Neural crest cell (in vitro differentiated cells): ENCODE results near the gene RHEX. TPM values are rescaled to one million over a fixed set of nuclear protein-coding genes. Genes with fewer than 3 reads are reported as not detected.
A peak's percentile ranks its signal among the peaks of the same experiment; 100 is the strongest.
"Not testable (repeated sequence)": the region's sequence is repeated elsewhere in the genome, so short reads cannot be mapped to it uniquely, and the experiment has no call there.

Experiments used
- DNase-seq: peaks from one replicate; pipeline ENCODE4 v3.0.0; 2021; ENCODE audit warnings: low read depth, mixed read lengths, low spot score
- H3K27ac Mint-ChIP-seq: one replicate; pipeline ENCODE4 v1.8.0; 2021; ENCODE audit warnings: mild to moderate bottlenecking, mixed read lengths; ENCODE audit not compliant: unreplicated experiment
- H3K27me3 Mint-ChIP-seq: 2 replicates; pipeline ENCODE4 v1.8.0; 2021; ENCODE audit warnings: low read depth, mild to moderate bottlenecking, mixed read lengths
- H3K36me3 Mint-ChIP-seq: 2 replicates; pipeline ENCODE4 v1.8.0; 2021; ENCODE audit warnings: low read depth, mild to moderate bottlenecking, mixed read lengths
- H3K4me1 Mint-ChIP-seq: 2 replicates; pipeline ENCODE4 v1.8.0; 2021; ENCODE audit warnings: mixed read lengths
- H3K4me3 Mint-ChIP-seq: one replicate; pipeline ENCODE4 v1.8.0; 2021; ENCODE audit warnings: mild to moderate bottlenecking, mixed read lengths
- H3K9me3 Mint-ChIP-seq: 2 replicates; pipeline ENCODE4 v1.8.0; 2021; ENCODE audit warnings: mixed read lengths
- CTCF ChIP-seq: fragments of 200-600 bp; sonication (generic); conservative IDR thresholded peaks from 2 replicates; pipeline ENCODE4 v1.5.0; 2021; ENCODE audit warnings: antibody characterized with exemption, mild to moderate bottlenecking
- total RNA-seq: library from RNA; stranded (reverse); gene quantifications from 2 replicates; pipeline ENCODE4 v1.2.1, GENCODE V29; 2021

Gene RHEX
- total RNA-seq, 1 donor from 2014 or later = 0.93 TPM

DNA sequence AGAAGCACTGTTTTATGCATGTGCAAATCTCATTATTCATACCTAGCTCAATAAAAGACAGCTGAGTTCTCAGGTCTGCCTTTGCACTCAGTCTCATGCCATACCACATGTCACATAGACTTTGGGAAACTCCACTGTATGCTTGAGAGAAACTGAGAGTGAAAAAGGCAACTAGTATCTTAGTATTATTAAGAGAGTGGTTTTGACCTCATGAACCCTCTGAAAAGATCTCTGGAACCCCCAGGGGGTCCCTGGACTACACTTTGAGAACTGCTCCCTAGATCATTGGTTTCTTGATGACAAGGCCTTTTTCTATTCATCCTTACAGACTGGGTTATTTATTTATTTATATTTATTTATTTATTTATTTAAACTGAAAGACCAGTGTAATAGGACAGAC, 3.7 kb upstream of the RHEX start:
- Mint-ChIP-seq H3K4me3 (no peak overlapping the region), H3K9me3 (no peaks in the 10 kb centered on the region), H3K4me1 (peaks cover 8% of the 10 kb centered on the region), H3K36me3 (no peaks in the 10 kb centered on the region), H3K27me3 (no peaks in the 10 kb centered on the region), H3K27ac (no peak overlapping the region)
- no peak for DNase-seq
- TF ChIP-seq CTCF = no peak

DNA sequence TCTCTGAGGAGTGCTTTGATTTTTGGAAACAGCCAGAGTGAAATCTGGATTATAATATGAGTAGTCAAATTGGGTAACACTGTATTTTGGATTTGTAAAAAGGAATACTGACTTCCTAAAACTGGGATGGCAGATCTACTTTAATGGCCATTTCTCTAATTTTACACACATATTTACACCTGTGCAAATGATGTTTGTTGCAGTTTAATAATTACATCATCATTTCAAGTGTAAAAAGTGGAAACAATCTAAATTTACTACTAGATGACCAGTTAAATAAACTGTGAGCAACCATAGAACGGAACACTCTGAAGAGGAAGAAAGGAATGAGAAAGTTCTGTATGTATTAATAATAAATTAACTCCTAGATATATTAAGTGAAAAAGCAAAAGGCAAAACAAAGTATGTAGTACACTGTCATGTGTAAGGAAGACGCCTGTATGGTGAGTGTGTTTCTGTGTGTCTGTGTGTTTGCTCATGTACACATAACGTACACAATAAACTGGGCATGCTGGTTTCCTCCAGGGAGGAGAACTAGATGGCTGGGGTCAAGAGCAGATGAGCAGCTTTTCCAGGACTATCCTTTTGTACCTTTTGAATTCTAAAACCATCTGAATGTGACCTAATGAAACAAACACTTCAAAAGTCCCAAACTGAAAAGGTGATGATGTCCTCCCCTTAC, 2.9 kb upstream of the RHEX start:
- Mint-ChIP-seq H3K27ac (no peak overlapping the region), H3K27me3 (no peaks in the 10 kb centered on the region), H3K9me3 (no peaks in the 10 kb centered on the region), H3K4me1 (peaks cover 9% of the 10 kb centered on the region), H3K36me3 (no peaks in the 10 kb centered on the region), H3K4me3 (no peak overlapping the region)
- no peak for DNase-seq
- TF ChIP-seq CTCF = no peak

DNA sequence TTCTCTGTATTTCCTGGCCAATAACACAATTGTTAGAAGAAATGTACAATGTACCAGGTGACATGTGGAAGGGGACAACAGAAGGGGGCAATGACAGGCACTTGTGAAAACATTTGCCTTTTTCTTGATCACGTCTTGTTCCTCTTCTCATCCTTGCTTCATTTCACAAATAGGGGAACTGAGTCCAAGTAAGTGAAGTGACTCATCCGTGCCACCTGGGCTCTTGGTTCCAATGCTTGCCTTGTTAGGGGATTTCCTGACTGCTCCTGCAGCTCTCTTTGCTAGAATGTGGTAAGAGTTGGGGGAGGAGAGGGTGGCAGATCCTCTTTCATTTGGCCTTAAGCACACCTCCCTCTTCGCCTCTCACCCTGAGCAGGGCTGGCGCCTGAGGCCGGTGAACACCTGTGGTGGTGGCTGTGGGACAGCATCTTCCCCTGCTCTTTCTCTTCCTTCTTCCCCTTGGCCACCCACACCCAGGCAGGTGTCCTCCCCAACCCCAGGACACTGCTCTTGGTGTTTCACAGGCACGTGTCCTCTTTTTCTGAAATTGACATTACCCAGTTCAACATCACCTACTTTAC, 2.2 kb upstream of the RHEX start:
- Mint-ChIP-seq H3K4me1 (peaks cover 16% of the 10 kb centered on the region), H3K4me3 (no peak overlapping the region), H3K36me3 (no peaks in the 10 kb centered on the region), H3K27me3 (no peaks in the 10 kb centered on the region), H3K9me3 (no peaks in the 10 kb centered on the region), H3K27ac (no peak overlapping the region)
- TF ChIP-seq CTCF = no peak
- DNase-seq = no peak

DNA sequence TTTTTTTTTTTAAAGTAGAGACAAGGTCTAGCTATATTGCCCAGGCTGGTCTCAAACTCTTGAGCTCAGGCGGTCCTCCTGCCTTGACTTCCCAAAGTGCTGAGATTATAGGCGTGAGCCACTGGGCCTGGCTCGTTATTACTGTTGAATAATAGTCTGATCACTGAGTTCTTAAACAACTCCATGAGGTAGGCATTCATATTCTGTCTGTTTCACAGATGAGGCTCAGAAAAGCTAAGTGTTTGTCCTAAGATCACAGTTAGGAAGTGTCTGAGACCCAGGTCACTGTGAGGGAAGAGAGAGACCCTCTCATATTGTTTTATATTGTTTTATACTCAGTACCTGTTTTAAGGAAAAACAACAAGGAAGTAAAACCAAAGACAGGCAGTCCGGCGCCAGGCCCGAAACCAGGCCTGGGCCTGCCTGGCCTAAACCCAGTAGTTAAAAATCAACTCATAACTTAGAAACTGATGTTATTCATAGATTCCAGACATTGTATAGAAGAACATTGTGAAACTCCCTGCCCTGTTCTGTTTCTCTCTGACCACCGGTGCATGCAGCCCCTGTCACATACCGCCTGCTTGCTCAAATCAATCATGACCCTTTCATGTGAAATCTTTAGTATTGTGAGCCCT, 625 bp upstream of the RHEX start:
- H3K9me3 Mint-ChIP-seq, H3K36me3 Mint-ChIP-seq, H3K27me3 Mint-ChIP-seq, H3K4me3 Mint-ChIP-seq, DNase-seq: not testable (repeated sequence)
- Mint-ChIP-seq H3K4me1 (peaks cover 20% of the 10 kb centered on the region), H3K27ac (peak overlapping the region; percentile 20)

- H3K36me3 Mint-ChIP-seq, H3K4me3 Mint-ChIP-seq, H3K9me3 Mint-ChIP-seq, DNase-seq, H3K27ac Mint-ChIP-seq, H3K27me3 Mint-ChIP-seq: not testable (repeated sequence)
- H3K4me1 Mint-ChIP-seq = peaks cover 26% of the 10 kb centered on the region
These were observed 643 bp downstream of the RHEX start for GRCh38 chr1:206053616-206054015.

GRCh38 chr1:206055069-206055625, 2.2 kb downstream of the RHEX start:
- peaks cover 35% of the 10 kb centered on the region for H3K4me1 Mint-ChIP-seq
- not testable (repeated sequence) for H3K27ac Mint-ChIP-seq, H3K27me3 Mint-ChIP-seq, H3K36me3 Mint-ChIP-seq, DNase-seq, H3K9me3 Mint-ChIP-seq, H3K4me3 Mint-ChIP-seq

DNA sequence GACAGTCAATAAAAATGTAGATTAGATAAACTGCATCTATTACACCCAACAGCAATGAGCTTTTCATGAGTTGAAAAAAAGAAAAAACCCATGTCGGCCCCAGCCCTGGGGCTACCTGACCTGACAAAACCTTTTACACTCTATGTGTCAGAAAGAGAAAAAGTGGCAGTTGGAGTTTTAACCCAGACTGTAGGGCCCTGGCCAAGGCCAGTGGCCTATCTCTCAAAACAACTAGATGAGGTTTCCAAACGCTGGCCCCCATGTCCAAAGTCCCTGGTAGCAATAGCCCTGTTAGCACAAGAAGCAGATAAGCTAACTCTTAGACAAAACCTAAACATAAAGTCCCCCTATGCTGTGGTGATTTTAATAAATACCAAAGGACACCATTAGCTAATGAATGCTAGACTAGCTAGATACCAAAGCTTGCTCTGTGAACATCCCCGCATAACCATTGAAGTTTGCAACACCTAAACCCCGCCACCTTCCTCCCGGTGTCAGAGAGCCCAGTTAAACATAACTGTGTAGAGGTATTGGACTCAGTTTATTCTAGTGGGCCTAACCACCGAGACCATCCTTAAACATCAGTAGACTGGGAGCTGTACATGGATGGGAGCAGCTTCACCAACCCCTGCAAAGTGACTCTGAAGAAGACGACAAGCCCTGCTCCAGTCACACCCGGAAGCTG, 2.8 kb downstream of the RHEX start:
- H3K4me3 Mint-ChIP-seq, H3K9me3 Mint-ChIP-seq, DNase-seq, H3K27me3 Mint-ChIP-seq, H3K36me3 Mint-ChIP-seq: not testable (repeated sequence)
- Mint-ChIP-seq H3K27ac (peak overlapping the region; percentile 60), H3K4me1 (peaks cover 35% of the 10 kb centered on the region)

DNA sequence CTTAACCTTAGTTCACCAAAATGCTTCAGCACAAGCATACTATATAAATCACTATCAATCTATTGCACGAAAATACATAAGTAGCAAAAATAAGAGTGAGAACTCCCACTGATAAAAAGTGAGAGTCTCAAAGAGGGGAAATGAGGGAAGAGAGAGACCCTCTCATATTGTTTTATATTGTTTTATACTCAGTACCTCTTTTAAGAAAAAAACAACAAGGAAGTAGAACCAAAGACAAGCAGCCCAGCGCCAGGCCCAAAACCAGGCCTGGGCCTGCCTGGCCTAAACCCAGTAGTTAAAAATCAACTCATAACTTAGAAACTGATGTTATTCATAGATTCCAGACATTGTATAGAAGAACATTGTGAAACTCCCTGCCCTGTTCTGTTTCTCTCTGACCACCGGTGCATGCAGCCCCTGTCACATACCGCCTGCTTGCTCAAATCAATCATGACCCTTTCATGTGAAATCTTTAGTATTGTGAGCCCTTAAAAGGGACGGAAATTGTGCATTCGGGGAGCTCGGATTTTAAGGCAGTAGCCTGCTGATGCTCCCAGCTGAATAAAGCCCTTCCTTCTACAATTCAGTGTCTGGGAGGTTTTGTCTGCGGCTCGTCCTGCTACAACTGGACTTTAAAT, 5.4 kb downstream of the RHEX start:
- H3K9me3 Mint-ChIP-seq, H3K4me3 Mint-ChIP-seq, H3K27me3 Mint-ChIP-seq, H3K27ac Mint-ChIP-seq, DNase-seq: not testable (repeated sequence)
- H3K4me1 Mint-ChIP-seq = peaks cover 28% of the 10 kb centered on the region
- peaks cover 10% of the 10 kb centered on the region for H3K36me3 Mint-ChIP-seq
